Prostate gland (tissue), 2 donors: ENCODE results near the gene TMEM132D. TPM values are rescaled to one million over a fixed set of nuclear protein-coding genes. Genes with fewer than 3 reads are reported as not detected.

ENCODE experiments used
- DNase-seq: peaks from one replicate; pipeline ENCODE4 v3.0.0-alpha.2; 2019; ENCODE audit warnings: low spot score
- H3K27ac ChIP-seq, 2 donors: fragments of 200-600 bp; sonication (generic); 2 replicates each; pipeline ENCODE4 v1.5.1; 2017 to 2019
- H3K27me3 ChIP-seq: fragments of 200-600 bp; sonication (generic); replicated peaks from 2 replicates; pipeline ENCODE4 v1.5.1; 2019; ENCODE audit not compliant: insufficient read depth
- H3K36me3 ChIP-seq, 2 donors: fragments of 200-600 bp; sonication (generic); 1 replicate in 1 of 2; 2 replicates in 1 of 2; pipeline versions ENCODE4 v1.5.1 to v1.8.1; 2017 to 2019
- H3K4me1 ChIP-seq: fragments of 200-600 bp; sonication (generic); replicated peaks from 2 replicates; pipeline ENCODE4 v1.5.1; 2019
- H3K4me3 ChIP-seq, 2 donors: fragments of 200-600 bp; sonication (generic); 2 replicates each; pipeline ENCODE4 v1.5.1; 2017 to 2019
- H3K9me3 ChIP-seq: fragments of 200-600 bp; sonication (generic); 2 replicates; pipeline ENCODE4 v1.5.1; 2017
- CTCF ChIP-seq, 4 experiments: fragments of 200-600 bp in 2 of 4; fragments of 450-650 bp in 2 of 4; sonication (generic) in 2 of 4; IDR thresholded peaks; 1 replicate in 3 of 4; 2 replicates in 1 of 4; pipeline ENCODE4 v1.5.1; 2016 to 2019; ENCODE audit warnings: antibody characterized with exemption in 4 of 4, mild to moderate bottlenecking in 2 of 4, moderate library complexity in 2 of 4
- POLR2A ChIP-seq: fragments of 450-650 bp; IDR thresholded peaks from one replicate; pipeline ENCODE4 v1.6.1; 2016; ENCODE audit warnings: antibody characterized with exemption, mild to moderate bottlenecking
- POLR2AphosphoS5 ChIP-seq: sonication (generic); formaldehyde crosslinking; IDR thresholded peaks from one replicate; pipeline ENCODE4 v1.6.1; 2017; ENCODE audit warnings: antibody characterized with exemption
- WGBS: methylation state at CpG from one replicate; pipeline ENCODE4 v1.1.5; 2018; 5-methylcytosine and 5-hydroxymethylcytosine counted together
- intact Hi-C: fragments of 100-400 bp; cut with DNase I; formaldehyde crosslinking; loops from one replicate; pipeline ENCODE4 v1.14.2; 2022
- total RNA-seq, 2 donors: library from RNA; depleted of rRNA; stranded (reverse); fragments of >200 nt; gene quantifications; one replicate each; pipeline ENCODE4 v1.1.0, GENCODE V29; 2016

Gene TMEM132D
- total RNA-seq, 2 donors from 2014 or later = 0.57 to 1.3 TPM

GRCh38 chr12:129564768-129565167 is 339.1 kb downstream of the TMEM132D start:
- intact Hi-C loops = no loop called here
- WGBS = 89% methylated on average over 2 of the region's 2 CpGs

GRCh38 chr12:129563266-129563665 is 340.6 kb downstream of the TMEM132D start:
- H3K4me1 ChIP-seq = no peaks in the 10 kb centered on the region
- no peak for DNase-seq
- H3K36me3 ChIP-seq = no peaks in the 10 kb centered on the region
- WGBS = 39% methylated on average over 2 of the region's 2 CpGs
- intact Hi-C loops = no loop called here
- no peaks in the 10 kb centered on the region for H3K27me3 ChIP-seq
- H3K27ac ChIP-seq = no peak overlapping the region
- H3K9me3 ChIP-seq = no peaks in the 10 kb centered on the region
- no peak for TF ChIP-seq POLR2A
- no peak for TF ChIP-seq POLR2AphosphoS5
- TF ChIP-seq CTCF (IDR thresholded peaks at IDR 0.05) = no peak
- no peak overlapping the region for H3K4me3 ChIP-seq

More at GRCh38 chr12:129564768-129565167, 339.1 kb downstream of the TMEM132D start:
- Histone ChIP-seq H3K27ac (no peak overlapping the region), H3K27me3 (no peaks in the 10 kb centered on the region), H3K4me1 (no peaks in the 10 kb centered on the region), H3K4me3 (no peak overlapping the region), H3K9me3 (no peaks in the 10 kb centered on the region), H3K36me3 (no peaks in the 10 kb centered on the region)
- TF ChIP-seq CTCF (IDR thresholded peaks at IDR 0.05) (no peak), POLR2AphosphoS5 (no peak), POLR2A (no peak)
- DNase-seq = no peak

GRCh38 chr12:129561304-129561703 is 342.5 kb downstream of the TMEM132D start:
- Histone ChIP-seq H3K27me3 (no peaks in the 10 kb centered on the region), H3K4me1 (no peaks in the 10 kb centered on the region), H3K27ac (no peak overlapping the region), H3K4me3 (no peak overlapping the region), H3K9me3 (no peaks in the 10 kb centered on the region), H3K36me3 (no peaks in the 10 kb centered on the region)
- no peak for DNase-seq
- intact Hi-C loops = no loop called here
- TF ChIP-seq POLR2AphosphoS5 (no peak), CTCF (IDR thresholded peaks at IDR 0.05) (no peak), POLR2A (no peak)
- WGBS = 80% methylated on average over 2 of the region's 2 CpGs

- H3K9me3 ChIP-seq = no peaks in the 10 kb centered on the region
- H3K27me3 ChIP-seq = no peaks in the 10 kb centered on the region
- no peak overlapping the region for H3K4me3 ChIP-seq
- intact Hi-C loops = no loop called here
- H3K36me3 ChIP-seq = no peaks in the 10 kb centered on the region
- H3K27ac ChIP-seq = no peak overlapping the region
- TF ChIP-seq POLR2A (no peak), POLR2AphosphoS5 (no peak), CTCF (IDR thresholded peaks at IDR 0.05) (no peak)
- H3K4me1 ChIP-seq = no peaks in the 10 kb centered on the region
- DNase-seq = no peak
- WGBS = 82% methylated on average over 4 of the region's 4 CpGs
Measured at GRCh38 chr12:129559776-129560175, 344.0 kb downstream of the TMEM132D start.

GRCh38 chr12:129558036-129558435 is 345.8 kb downstream of the TMEM132D start:
- H3K27me3 ChIP-seq = no peaks in the 10 kb centered on the region
- H3K9me3 ChIP-seq = no peaks in the 10 kb centered on the region
- H3K27ac ChIP-seq = no peak overlapping the region
- no peaks in the 10 kb centered on the region for H3K4me1 ChIP-seq
- no peak for TF ChIP-seq POLR2AphosphoS5
- TF ChIP-seq POLR2A = no peak
- no peak for TF ChIP-seq CTCF (IDR thresholded peaks at IDR 0.05)
- 67% methylated on average over 2 of the region's 2 CpGs for WGBS
- no peak overlapping the region for H3K4me3 ChIP-seq
- no peak for DNase-seq
- H3K36me3 ChIP-seq = no peaks in the 10 kb centered on the region
- intact Hi-C loops = no loop called here
